Fibroblast of villous mesenchyme (primary cell): ENCODE results near the gene GAB1. TPM values are rescaled to one million over a fixed set of nuclear protein-coding genes. Genes with fewer than 3 reads are reported as not detected.

Experiments used
- DNase-seq: peaks from one replicate; pipeline ENCODE4 v3.0.0-alpha.2; 2010; ENCODE audit warnings: low read depth
- H3K4me3 ChIP-seq: 2 replicates; pipeline ENCODE4 v1.5.1; 2011; ENCODE audit warnings: low read depth, mild to moderate bottlenecking, low read length
- CTCF ChIP-seq: IDR thresholded peaks from 2 replicates; pipeline ENCODE4 v1.5.1; 2012; ENCODE audit warnings: low read depth, mild to moderate bottlenecking, low read length; ENCODE audit not compliant: insufficient read depth
- total RNA-seq: library from RNA; depleted of rRNA; stranded (reverse); fragments of >200 nt; gene quantifications from 2 replicates; pipeline ENCODE4 v1.2.3, GENCODE V29; 2012

The GAB1 gene
- total RNA-seq, 1 donor, result 13.0 TPM

GRCh38 chr4:143308377-143308776, 28.3 kb upstream of the GAB1 start:
- DNase-seq, result no peak
- H3K4me3 ChIP-seq, result no peak overlapping the region

GRCh38 chr4:143311924-143312323, 24.8 kb upstream of the GAB1 start:
- DNase-seq, result no peak
- H3K4me3 ChIP-seq, result no peak overlapping the region
- no peak for TF ChIP-seq CTCF

More at GRCh38 chr4:143308377-143308776, 28.3 kb upstream of the GAB1 start:
- no peak for TF ChIP-seq CTCF

- no peak for DNase-seq
- TF ChIP-seq CTCF, result no peak
These were observed 23.2 kb upstream of the GAB1 start for GRCh38 chr4:143313521-143313920.

GRCh38 chr4:143313996-143314395, 22.7 kb upstream of the GAB1 start:
- no peak for TF ChIP-seq CTCF
- H3K4me3 ChIP-seq, result no peak overlapping the region
- no peak for DNase-seq

More at GRCh38 chr4:143313521-143313920, 23.2 kb upstream of the GAB1 start:
- no peak overlapping the region for H3K4me3 ChIP-seq

- no peak overlapping the region for H3K4me3 ChIP-seq
- DNase-seq, result no peak
- TF ChIP-seq CTCF, result no peak
These were observed 16.6 kb upstream of the GAB1 start for GRCh38 chr4:143320113-143320512.

- no peak overlapping the region for H3K4me3 ChIP-seq
- no peak for DNase-seq
- no peak for TF ChIP-seq CTCF
These were observed 9.9 kb upstream of the GAB1 start for GRCh38 chr4:143326735-143327134.

GRCh38 chr4:143329985-143330384, 6.7 kb upstream of the GAB1 start:
- no peak overlapping the region for H3K4me3 ChIP-seq
- no peak for TF ChIP-seq CTCF
- no peak for DNase-seq
